KMS-11 (cell line): ENCODE results near the gene RIN3.

Experiments used
- H2AFZ ChIP-seq: fragments of 200-600 bp; sonication (generic); 2 replicates; pipeline ENCODE4 v1.6.1; 2016; ENCODE audit warnings: antibody characterized with exemption, mixed run types, low read depth
- H3K27ac ChIP-seq: fragments of 200-600 bp; sonication (generic); 2 replicates; pipeline ENCODE4 v1.6.1; 2016; ENCODE audit warnings: mild to moderate bottlenecking, mixed run types
- H3K27me3 ChIP-seq: fragments of 200-600 bp; sonication (generic); 2 replicates; pipeline ENCODE4 v1.6.1; 2017; ENCODE audit warnings: mild to moderate bottlenecking, low read depth, mixed run types, moderate library complexity; ENCODE audit not compliant: insufficient read depth
- H3K36me3 ChIP-seq: fragments of 200-600 bp; sonication (generic); 2 replicates; pipeline ENCODE4 v1.6.1; 2017; ENCODE audit warnings: mild to moderate bottlenecking, mixed run types; ENCODE audit not compliant: insufficient read depth
- H3K4me1 ChIP-seq: fragments of 200-600 bp; sonication (generic); 2 replicates; pipeline ENCODE4 v1.6.1; 2016; ENCODE audit warnings: mild to moderate bottlenecking, low read depth, mixed run types; ENCODE audit not compliant: poor library complexity, severe bottlenecking
- H3K4me2 ChIP-seq: fragments of 200-600 bp; sonication (generic); 2 replicates; pipeline ENCODE4 v1.7.0; 2016; ENCODE audit warnings: mild to moderate bottlenecking, mixed run types
- H3K4me3 ChIP-seq: fragments of 200-600 bp; sonication (generic); IDR thresholded peaks from 2 replicates; pipeline ENCODE4 v1.6.1; 2017; ENCODE audit warnings: low read depth, low read length, mixed read lengths; ENCODE audit not compliant: insufficient read depth
- H3K79me2 ChIP-seq: fragments of 200-600 bp; sonication (generic); 2 replicates; pipeline ENCODE4 v1.6.1; 2016; ENCODE audit warnings: low read depth, mixed run types; ENCODE audit not compliant: insufficient read depth
- H3K9ac ChIP-seq: fragments of 200-600 bp; sonication (generic); 2 replicates; pipeline ENCODE4 v1.6.1; 2016; ENCODE audit warnings: mild to moderate bottlenecking, mixed run types
- H4K20me1 ChIP-seq: fragments of 200-600 bp; sonication (generic); 2 replicates; pipeline ENCODE4 v1.6.1; 2016; ENCODE audit warnings: mild to moderate bottlenecking, mixed run types; ENCODE audit not compliant: insufficient read depth
- CTCF ChIP-seq: fragments of 200-600 bp; sonication (generic); conservative IDR thresholded peaks from 2 replicates; pipeline ENCODE4 v1.6.1; 2017; ENCODE audit warnings: low read depth, mild to moderate bottlenecking, antibody characterized with exemption, low read length, moderate library complexity, mixed read lengths

The RIN3 gene

DNA sequence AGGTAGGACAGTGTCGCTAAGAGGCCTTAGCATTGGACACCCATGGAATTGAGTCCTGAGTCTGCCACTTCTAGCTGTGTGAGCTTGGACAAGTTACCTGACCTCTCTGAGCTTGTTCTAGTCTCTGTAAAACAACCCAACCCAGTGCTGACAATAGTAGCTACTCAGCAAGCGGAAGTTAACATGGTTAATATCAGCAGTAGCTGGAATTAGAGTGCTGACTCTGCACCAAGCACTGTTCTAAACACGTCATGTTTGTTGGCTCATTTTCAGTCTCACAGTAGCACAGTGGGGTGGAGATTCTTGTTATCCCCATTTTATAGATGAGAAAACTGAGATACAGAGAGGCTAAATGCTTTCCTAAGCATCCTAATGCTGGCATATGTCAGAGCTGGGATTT is 47.5 kb upstream of the RIN3 start:
- H3K79me2 ChIP-seq: no peaks in the 10 kb centered on the region
- TF ChIP-seq CTCF: no peak

DNA sequence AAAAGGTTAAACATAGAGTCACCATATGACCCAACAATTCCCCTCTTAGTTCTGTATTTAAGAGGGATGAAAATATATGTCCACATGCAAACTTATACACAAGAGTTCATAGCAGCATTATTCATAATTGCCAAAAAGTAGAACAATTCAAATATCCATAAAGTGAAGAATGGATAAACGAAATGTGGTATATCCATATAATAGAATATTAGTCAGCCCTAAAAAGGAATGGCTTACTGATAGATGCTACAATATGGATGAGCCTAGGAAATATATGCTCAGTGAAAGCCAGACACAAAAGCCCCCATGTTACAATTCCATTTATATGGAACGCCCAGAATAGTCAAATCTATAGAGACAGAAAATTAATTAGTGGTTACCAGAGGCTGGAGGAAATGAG is 44.1 kb upstream of the RIN3 start:
- no peaks in the 10 kb centered on the region for H3K27me3 ChIP-seq
- H3K4me2 ChIP-seq: no peak overlapping the region
- TF ChIP-seq CTCF: no peak
- no peaks in the 10 kb centered on the region for H3K79me2 ChIP-seq
- H4K20me1 ChIP-seq: no peaks in the 10 kb centered on the region
- H3K9ac ChIP-seq: no peak overlapping the region
- no peaks in the 10 kb centered on the region for H3K36me3 ChIP-seq
- no peak overlapping the region for H3K4me3 ChIP-seq
- no peaks in the 10 kb centered on the region for H3K4me1 ChIP-seq
- H2AFZ ChIP-seq: no peak overlapping the region
- H3K27ac ChIP-seq: no peak overlapping the region

More for the DNA sequence above, 47.5 kb upstream of the RIN3 start:
- no peak overlapping the region for H3K9ac ChIP-seq
- H3K4me2 ChIP-seq: no peak overlapping the region
- no peaks in the 10 kb centered on the region for H3K36me3 ChIP-seq
- H3K4me1 ChIP-seq: no peaks in the 10 kb centered on the region
- no peaks in the 10 kb centered on the region for H4K20me1 ChIP-seq
- H2AFZ ChIP-seq: no peak overlapping the region
- H3K27me3 ChIP-seq: no peaks in the 10 kb centered on the region
- H3K27ac ChIP-seq: no peak overlapping the region
- H3K4me3 ChIP-seq: no peak overlapping the region

GRCh38 chr14:92470215-92470614 is 43.4 kb upstream of the RIN3 start:
- Histone ChIP-seq H3K9ac (no peak overlapping the region), H4K20me1 (no peaks in the 10 kb centered on the region), H3K4me1 (no peaks in the 10 kb centered on the region), H3K4me2 (no peak overlapping the region), H3K79me2 (no peaks in the 10 kb centered on the region), H3K27ac (no peak overlapping the region), H2AFZ (no peak overlapping the region), H3K36me3 (no peaks in the 10 kb centered on the region), H3K4me3 (no peak overlapping the region), H3K27me3 (no peaks in the 10 kb centered on the region)
- TF ChIP-seq CTCF: no peak

- no peak for TF ChIP-seq CTCF
Observed at GRCh38 chr14:92470811-92471210, 42.8 kb upstream of the RIN3 start.

More at GRCh38 chr14:92470811-92471210, 42.8 kb upstream of the RIN3 start:
- no peaks in the 10 kb centered on the region for H3K4me1 ChIP-seq
- H3K9ac ChIP-seq: no peak overlapping the region
- H3K4me3 ChIP-seq: no peak overlapping the region
- H3K79me2 ChIP-seq: no peaks in the 10 kb centered on the region
- H3K4me2 ChIP-seq: no peak overlapping the region
- H3K27me3 ChIP-seq: no peaks in the 10 kb centered on the region
- no peaks in the 10 kb centered on the region for H3K36me3 ChIP-seq
- H3K27ac ChIP-seq: no peak overlapping the region
- H4K20me1 ChIP-seq: no peaks in the 10 kb centered on the region
- H2AFZ ChIP-seq: no peak overlapping the region
